Suppressor macrophage treated with lipopolysaccharide for 1 hour (primary cell): ENCODE data around the gene CTRL.
"Not testable (repeated sequence)": the region's sequence is repeated elsewhere in the genome, so short reads cannot be mapped to it uniquely, and the experiment has no call there.

Experiments
- DNase-seq, 3 donors: peaks; one replicate each; pipeline ENCODE4 v3.0.0-alpha.2; 2020 to 2022

CTRL gene

GRCh38 chr16:67931712-67932461 is at the start of gene CTRL:
TSS of gene CTRL (minus strand) at chr16:67931862. CDS start at chr16:67931852, 10 bp downstream.
- DNase-seq = no peak

- peak in 1 of 3 donors; percentile 17 for DNase-seq
Observed at GRCh38 chr16:67979955-67980678, 48.5 kb upstream of the CTRL start, which contains the start of gene DPEP3. TSS of gene DPEP3 (minus strand) at chr16:67980499. CDS start at chr16:67980380, 119 bp downstream.

GRCh38 chr16:67977469-67978227 is 46.0 kb upstream of the CTRL start:
- no peak for DNase-seq

DNA sequence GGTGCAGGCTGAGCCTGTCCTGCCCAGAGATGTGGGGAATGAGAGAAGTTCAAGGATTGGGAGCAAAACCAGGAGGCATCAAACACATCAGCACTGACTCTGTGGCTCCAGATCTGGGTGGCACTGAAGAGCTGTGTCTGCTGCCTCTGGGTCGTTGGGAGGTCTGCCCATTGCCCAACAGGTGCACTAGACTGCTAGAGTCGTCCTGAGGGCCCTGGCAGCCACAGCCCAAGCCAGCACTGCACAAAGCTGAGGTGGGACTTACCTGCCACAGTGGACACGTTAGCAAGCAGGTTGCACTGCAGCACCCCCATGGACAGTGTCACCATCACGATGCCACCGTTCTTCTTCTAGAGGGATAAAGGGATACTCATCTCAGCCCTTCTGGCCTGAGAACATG is 45.3 kb upstream of the CTRL start:
- DNase-seq = no peak

- DNase-seq = no peak
Observed at GRCh38 chr16:67976205-67976604, 44.5 kb upstream of the CTRL start.

- no peak for DNase-seq
Observed at GRCh38 chr16:67975321-67976105, 43.9 kb upstream of the CTRL start.

- DNase-seq = not testable (repeated sequence)
Observed at GRCh38 chr16:67972285-67972684, 40.6 kb upstream of the CTRL start.

- DNase-seq = no peak
Observed at GRCh38 chr16:67971111-67971510, 39.4 kb upstream of the CTRL start.

DNA sequence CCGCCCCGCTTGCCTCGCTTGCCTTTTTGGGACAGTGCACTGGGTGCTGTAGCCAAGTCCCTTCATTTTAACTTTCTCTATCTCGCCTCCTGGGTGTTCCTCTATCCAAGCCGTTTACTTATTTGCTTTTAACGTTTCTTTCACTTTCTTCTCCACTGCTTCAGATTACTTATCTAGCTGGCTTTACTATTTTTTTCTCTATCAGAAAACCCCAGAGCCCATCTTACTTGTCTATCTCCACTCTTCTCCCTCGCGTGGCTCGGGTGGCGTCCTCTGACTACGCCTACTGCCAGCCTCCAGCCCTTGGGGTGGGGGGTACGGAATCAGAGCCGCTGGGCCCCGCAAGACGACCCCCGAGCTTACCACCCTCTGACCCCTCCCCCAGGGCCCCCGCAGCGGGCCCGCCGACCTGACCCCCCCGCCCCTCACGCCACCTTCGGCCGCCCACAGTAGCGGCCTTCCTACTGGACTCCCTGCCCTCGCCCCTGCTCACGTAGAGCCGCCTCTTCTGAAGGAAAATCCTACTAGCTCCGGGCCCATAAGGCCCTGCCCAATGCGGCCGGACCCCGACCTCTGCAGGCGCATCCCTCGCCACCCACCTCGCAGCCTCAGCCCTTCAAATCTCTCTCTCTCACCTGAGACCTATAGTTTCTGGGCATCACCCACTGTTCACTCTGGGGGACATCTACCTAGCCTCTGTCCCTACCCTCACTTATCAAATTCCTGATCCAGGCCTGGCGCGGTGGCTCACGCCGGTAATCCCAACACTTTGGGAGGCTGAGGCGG is 37.8 kb upstream of the CTRL start:
- peak; percentile 10 to 41 (median 26) for DNase-seq

DNA sequence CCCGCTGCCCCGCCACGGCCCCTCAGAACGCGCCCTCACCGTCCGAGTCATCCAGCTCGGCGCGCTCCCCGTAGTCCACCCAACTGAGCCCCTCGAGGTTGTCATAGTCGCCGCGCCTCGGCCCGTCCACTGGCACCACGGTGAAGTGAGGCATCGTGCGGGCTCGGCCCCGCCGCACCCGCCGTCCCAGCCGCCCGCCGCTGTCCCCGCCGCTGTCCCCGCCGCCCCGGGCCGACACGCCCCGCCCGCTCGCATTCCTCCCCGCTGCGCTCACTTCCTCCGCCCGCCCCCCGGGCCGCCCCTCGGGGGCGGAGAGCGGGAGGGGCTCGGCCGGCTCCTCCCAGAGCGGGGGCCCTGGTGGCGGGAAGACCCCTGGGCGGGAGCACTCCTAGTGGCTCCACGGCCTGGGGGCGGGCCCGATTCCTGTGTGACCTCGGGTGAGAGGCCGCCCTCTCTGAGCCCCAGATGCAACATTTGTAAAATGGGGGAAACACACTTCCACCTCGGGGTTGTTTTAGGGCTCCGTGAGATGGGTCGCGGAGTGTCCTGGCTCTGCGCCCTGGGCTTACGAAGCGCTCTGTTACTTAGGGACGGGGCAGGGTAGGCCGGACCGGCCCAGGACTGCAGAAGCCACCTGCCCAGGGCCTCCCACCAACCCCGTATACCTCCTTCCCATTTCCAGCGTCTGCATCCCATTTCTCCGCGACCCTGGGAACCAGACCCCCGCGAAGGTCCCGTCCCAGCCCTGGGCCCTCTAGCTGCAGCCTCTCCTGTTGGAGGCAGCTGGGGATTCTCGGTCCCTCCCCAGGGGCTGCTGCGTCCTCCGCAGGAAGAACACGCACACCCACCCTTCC is 37.0 kb upstream of the CTRL start, which contains the start of gene SLC12A4:
TSS of gene SLC12A4 (minus strand) at position 238 of the 854 bp plus-strand sequence. CDS start at position 154, 84 bp downstream.
- peak; percentile 83 to 94 (median 85) for DNase-seq

DNA sequence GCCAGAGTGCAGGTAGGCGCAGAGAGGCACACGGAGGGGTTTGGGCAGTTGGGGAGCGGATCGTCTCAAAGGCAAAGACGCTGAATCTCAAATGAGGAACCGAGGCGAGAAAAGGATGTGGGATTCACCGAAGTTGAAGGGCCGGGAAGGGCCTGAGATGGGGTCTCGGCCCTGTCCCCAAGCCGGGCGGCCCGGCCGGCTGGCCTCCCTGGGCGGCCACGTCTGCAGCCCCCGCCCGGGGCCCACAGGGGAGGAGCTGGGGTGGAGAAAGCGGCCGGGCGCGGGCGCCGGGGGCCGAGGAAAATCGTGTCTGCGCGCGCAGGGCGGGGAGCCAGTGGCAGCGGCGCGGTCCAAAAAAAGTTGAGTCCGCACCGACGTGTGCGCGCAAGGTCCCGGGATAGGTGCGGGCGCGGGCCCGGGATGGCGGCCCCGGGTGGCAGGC is 36.3 kb upstream of the CTRL start:
- peak; percentile 26 to 66 (median 48) for DNase-seq

GRCh38 chr16:67967183-67967957 is 35.7 kb upstream of the CTRL start:
- no peak for DNase-seq

DNA sequence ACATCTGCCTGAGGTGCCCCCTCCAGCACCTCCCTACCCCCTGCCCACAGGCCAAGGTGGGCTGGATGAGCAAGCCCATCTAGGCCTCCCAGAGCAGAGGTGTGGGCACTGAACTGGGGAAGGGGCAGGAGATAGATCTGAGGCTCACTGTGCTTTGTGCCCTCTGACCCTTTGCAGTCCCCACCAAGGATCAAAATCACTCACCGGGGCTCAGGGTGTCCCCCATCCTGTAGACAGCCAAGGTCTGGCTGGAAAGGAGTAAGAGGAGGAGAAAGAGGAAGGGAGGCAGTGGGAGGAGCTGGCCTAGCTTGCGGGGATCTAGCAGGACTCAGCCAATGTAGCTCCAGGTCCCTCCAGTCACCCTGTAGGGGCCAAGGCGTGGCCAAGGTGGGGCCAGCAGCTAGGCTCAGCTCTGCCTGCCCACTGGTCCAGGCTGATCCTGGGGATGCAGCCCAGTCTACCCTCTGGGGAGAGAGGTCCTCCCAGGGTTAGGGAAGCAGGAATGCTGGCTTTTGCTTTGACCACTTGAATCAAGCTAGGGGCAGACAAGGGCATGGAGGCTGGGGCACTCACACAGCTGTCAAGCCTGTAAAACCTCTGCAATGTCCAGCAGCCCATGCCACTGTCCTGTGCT is 35.0 kb upstream of the CTRL start:
- DNase-seq = peak in 2 of 3 donors; percentile 30 to 52

- no peak for DNase-seq
Observed at GRCh38 chr16:67965668-67966548, 34.2 kb upstream of the CTRL start.

GRCh38 chr16:67964477-67965131 is 32.9 kb upstream of the CTRL start:
- no peak for DNase-seq

GRCh38 chr16:67963662-67964321 is 32.1 kb upstream of the CTRL start:
- DNase-seq = no peak

DNA sequence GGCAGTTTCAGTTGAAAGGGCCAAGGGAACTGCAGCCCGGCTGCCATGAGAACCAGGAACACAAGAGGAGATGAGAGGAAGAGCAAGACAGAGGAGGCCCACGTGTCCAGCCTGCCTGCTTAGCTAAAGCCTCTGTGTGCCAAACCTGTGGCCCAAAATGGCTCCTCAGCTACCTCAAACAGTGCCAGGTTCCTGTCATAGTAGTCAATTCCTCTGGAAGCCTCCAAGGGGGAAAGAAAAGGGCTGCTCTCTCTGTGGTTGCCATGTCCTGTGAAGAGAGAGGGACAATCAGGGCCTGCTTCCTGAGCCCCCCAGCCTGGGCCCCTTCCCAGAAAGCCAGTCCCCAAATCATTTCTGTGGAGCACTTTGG is 31.6 kb upstream of the CTRL start:
- DNase-seq = no peak
